GM19239 (cell line): Measurements from ENCODE around the gene AKAP1.
"Not testable (repeated sequence)": the region's sequence is repeated elsewhere in the genome, so short reads cannot be mapped to it uniquely, and the experiment has no call there.

Experiments used
- DNase-seq: peaks from one replicate; pipeline ENCODE4 v3.0.0; 2011; ENCODE audit warnings: low spot score; ENCODE audit not compliant: insufficient read length
- FAIRE-seq: peaks from 2 replicates; lab custom pipeline; 2011; peaks lifted over from hg19 to GRCh38; lab: Jason Lieb, UNC

Gene AKAP1

DNA sequence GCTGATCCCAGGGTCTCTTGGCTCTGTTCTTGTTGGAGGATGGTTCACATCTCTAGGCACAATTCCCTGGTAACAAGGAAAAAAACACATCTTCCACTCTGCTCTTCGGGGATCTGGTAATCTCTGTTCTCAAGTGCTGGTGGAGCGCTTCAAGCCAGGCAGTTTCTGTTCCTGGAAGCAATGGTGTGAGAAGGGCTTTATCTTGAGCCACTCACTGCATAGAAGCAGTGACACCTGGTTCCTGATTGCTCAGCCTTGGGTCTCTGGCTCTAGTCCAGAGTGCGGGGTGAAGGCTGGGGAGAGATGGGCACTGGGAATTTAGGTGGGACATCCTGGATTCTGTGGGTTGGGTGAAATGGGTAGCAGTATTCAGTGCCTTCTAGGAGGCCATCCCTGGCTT lies 14.1 kb downstream of the AKAP1 start:
- DNase-seq (no peak), FAIRE-seq (peak; percentile 89)

DNA sequence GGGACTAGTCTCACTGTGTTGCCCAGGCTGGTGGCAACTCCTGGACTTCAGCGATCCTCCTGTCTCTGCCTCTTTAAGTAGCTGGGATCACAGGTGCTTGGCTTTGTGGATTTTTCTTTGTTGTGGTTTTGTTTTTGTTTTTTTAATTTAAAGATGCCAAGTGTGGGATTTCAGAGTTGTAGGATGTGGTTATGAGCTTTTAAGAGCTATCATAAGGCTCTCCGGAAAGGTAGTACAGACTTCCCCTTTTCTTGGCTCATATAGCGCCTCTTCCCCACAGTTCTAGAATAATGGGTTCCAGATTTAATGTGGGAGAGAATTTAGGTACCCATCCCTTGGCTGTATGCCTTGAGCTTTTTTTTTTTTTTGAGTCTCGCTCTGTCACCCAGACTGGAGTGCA lies 17.1 kb downstream of the AKAP1 start:
- DNase-seq = no peak
- FAIRE-seq = no peak

DNA sequence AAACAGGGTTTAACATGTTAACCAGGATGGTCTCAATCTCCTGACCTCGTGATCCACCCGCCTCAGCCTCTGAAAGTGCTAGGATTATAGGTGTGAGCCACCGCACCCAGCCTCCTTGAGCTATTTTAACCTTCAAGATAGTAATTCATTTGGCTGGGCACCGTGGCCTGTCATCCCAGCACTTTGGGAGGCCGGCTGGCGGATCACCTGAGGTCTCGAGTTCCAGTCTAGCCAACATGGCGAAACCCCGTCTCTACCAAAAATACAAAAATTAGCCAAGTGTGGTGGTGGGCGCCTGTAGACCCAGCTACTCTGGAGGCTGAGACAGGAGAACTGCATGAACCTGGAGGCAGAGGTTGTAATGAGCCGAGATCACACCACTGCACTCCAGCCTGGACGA lies 17.6 kb downstream of the AKAP1 start:
- not testable (repeated sequence) for FAIRE-seq, DNase-seq

DNA sequence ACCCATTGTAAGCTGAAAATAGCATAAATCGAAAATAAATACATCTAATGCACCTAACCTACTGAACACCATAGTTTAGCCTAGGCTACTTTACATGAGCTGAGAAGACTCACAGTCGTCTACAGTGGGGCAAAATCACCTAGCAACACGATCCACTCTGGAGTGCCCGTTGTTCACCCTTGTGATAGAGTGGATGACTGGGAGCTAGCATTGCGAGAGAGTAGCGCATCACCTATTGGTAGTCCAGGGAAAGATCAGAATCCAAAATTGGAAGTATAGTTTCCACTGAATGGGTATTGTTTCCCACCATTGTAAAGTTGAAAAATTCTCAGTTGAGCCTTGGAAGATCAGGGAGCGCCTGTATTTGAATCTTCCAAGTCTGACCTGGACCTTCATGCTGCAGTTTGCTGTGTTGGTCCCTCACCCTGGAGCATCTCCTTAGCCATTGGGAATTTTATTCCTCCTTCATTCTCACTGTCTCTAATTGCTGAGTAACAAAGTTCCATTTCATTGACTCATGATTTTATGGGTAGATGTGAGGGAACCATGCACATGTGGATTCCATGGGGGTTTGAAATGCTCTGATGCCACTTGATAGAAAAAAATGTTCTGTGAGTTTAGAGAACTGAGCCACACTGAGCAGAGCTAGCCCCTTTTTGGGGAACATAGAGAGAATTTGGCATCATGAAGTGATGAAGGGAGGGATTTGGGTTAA lies 19.6 kb downstream of the AKAP1 start:
- no peak for DNase-seq
- FAIRE-seq = no peak

DNA sequence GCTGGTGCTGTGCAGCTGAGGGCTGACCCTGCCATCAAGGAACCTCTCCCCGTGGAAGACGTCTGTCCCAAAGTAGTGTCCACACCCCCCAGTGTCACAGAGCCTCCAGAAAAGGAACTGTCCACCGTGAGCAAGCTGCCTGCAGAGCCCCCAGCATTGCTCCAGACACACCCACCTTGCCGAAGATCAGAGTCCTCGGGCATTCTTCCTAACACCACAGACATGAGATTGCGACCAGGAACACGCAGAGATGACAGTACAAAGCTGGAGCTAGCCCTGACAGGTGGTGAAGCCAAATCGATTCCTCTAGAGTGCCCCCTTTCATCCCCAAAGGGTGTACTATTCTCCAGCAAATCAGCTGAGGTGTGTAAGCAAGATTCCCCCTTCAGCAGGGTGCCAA lies 20.5 kb downstream of the AKAP1 start:
- FAIRE-seq = no peak
- DNase-seq = no peak

DNA sequence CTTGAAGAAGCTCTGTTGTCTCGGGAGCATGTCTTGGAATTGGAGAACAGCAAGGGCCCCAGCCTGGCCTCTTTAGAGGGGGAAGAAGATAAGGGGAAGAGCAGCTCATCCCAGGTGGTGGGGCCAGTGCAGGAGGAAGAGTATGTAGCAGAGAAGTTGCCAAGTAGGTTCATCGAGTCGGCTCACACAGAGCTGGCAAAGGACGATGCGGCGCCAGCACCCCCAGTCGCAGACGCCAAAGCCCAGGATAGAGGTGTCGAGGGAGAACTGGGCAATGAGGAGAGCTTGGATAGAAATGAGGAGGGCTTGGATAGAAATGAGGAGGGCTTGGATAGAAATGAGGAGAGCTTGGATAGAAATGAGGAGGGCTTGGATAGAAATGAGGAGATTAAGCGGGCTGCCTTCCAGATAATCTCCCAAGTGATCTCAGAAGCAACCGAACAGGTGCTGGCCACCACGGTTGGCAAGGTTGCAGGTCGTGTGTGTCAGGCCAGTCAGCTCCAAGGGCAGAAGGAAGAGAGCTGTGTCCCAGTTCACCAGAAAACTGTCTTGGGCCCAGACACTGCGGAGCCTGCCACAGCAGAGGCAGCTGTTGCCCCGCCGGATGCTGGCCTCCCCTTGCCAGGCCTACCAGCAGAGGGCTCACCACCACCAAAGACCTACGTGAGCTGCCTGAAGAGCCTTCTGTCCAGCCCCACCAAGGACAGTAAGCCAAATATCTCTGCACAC lies 21.2 kb downstream of the AKAP1 start:
- no peak for DNase-seq
- no peak for FAIRE-seq

DNA sequence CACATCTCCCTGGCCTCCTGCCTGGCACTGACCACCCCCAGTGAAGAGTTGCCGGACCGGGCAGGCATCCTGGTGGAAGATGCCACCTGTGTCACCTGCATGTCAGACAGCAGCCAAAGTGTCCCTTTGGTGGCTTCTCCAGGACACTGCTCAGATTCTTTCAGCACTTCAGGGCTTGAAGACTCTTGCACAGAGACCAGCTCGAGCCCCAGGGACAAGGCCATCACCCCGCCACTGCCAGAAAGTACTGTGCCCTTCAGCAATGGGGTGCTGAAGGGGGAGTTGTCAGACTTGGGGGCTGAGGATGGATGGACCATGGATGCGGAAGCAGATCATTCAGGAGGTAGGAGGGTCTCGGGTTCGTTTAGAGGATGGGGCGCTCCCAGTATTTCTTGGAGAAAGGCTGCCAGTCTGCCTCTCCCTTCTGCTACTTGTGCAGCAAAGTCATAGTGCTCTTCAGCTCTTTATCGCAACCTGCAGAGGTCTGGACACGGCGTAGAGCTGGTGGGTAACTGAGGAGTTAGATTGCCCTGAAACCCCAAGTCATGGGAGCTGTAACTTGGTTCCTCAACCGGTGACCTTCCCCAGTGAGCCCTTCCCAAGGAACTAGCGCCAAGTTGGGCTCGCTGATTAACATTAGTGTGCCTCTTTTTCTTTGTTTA lies 21.9 kb downstream of the AKAP1 start:
- DNase-seq (no peak), FAIRE-seq (no peak)

DNA sequence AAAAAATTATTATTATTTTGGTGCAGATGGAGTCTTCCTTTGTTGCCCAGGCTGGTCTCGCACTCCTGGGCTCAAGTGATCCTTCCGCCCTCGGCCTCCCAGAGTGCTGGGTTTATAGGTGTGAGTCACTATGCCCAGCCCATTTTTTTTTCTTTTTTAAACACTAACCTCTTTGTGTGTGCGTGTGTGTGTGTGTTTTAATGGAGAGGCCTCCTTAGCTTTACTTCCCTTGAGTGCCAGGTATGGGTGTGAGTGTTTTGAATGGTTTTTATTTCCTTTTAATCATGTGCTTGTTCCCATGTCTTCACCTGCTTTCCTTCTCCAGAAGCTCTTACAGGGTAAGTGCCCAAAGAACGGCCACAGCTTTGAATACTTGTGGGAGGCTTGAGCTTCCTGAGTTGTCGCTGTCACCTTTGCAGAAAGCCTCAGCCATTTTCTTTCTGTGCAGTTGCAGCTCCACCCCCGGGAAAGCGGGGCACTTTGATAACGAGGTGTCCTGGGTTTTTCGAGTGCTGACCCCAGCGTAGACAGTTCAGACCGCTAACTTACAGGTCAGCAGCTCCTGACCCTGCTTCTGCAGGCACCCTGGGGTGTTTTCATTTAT lies 22.6 kb downstream of the AKAP1 start:
- DNase-seq (no peak), FAIRE-seq (no peak)

DNA sequence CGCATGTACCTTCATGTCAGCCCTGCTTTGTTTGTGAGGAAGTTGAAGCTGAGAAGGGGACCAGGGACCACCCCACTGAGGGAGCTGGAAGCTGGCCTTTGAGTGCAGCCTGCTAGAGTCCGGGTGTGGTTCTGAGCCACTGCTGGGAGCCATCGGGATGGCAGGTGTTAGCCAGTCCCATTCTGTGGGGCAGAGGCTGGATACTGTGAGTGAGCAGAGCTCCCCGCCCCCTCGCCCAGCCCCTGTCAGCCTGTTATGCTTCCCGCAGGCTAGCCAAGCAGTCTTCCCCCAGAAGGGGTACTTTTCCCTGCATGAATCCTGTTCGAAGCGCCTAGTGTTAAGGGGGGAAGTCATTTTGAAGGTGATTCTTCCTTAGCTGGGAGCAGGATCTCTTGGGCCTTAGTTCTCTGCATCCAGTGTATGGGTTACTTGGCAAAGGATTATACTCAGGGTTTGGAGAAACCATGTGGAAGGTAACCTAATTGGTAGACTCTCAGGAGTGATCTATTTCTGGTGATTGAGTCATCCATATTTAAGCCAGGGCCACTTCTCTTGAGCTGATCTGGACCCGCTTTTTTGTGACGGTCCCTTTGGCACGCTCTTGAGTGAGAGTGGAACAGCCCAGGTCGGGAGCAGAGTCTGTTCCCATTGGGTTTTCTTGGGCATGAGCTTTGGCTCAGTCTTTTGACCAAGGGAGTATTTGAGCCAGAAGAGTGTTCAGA lies 23.8 kb downstream of the AKAP1 start:
- DNase-seq (no peak), FAIRE-seq (no peak)

DNA sequence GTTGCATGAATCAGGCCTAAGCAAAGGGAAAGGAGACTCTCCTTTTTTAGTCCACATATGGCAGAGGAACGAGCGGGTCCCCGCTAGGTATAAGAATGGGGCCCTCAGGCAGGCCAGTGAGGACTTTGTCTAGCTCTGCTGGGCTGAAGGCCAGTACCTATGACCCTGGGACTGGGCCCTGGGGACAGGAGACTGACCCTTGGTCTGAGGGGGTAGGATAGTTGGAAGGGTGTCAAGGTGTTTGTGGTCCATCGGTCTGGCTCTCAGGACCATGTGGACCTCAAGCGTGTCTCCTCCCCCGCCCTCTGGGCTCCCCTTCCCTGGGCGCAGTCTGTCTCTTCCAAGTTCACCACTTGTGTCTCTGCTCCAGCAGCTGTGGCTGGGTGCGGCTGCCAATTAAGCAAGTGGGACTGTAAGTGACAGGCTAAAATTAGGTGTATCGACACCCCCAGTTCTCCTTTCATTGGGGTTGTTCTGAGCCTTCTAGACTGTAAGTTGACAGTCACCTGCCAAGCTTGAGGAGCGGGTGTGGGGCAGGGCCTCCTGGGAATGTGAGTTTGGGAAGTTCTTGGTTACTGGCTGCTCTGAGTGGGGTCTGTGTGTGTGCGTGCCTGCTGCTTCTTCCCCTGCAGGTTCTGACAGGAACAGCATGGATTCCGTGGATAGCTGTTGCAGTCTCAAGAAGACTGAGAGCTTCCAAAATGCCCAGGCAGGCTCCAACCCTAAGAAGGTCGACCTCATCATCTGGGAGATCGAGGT lies 24.5 kb downstream of the AKAP1 start:
- FAIRE-seq = no peak

DNA sequence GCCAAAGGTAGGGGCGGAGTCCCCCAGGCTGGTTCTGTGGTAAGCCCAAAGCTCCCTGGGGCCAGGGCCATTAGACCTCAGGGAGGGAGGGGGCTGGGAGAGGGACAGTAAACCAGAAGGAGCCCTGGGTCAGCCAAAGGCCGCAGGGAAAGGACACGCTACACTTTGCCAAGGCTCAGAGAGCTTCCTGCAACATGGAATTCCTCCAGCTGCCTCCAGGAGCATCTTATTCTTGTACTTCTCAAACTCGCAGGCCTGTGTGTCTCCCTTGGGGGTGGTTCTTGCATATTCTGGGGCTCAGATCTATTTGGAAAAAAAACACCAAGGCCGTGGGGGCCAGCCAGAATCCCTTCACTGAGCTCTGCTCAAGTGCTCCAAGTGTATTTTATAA lies 25.1 kb downstream of the AKAP1 start:
- no peak for DNase-seq
- FAIRE-seq = no peak

More for the DNA sequence above, 24.5 kb downstream of the AKAP1 start:
- DNase-seq = no peak

DNA sequence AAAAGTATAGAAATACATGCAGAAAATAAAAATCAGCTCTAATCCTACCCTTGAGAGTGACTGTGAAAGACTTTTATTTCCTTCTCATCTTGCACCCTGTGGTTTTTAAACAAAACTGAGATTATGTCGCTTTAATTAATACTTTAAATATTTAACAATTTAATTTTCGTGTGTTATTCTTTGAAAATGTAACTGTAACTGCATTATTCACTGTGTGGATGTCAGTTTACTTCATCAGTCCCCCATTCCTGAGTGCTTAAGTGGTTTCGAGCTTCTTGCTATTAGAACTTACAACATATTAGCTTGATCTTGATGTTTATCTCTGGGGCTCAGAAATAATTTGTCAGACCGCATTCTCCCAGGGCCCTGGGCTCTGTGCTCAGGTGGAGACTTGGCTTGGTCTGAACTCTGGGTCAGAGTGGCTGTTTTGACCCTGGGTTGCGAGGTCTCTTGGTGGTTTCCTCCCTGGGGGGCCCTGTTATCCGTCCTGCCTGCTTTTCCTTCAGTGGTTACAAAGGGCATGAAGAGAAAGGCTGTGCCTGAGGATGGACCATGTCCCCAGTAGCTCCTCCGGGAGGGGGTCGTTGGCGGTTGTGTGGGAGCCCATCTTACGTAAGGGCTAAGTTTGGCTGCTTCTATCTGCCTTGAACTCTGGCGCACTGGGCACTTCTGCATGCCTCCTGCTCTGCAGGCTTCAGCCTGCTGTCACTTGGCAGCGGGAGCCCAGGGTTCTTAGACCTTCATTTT lies 25.7 kb downstream of the AKAP1 start:
- FAIRE-seq = no peak
- no peak for DNase-seq

DNA sequence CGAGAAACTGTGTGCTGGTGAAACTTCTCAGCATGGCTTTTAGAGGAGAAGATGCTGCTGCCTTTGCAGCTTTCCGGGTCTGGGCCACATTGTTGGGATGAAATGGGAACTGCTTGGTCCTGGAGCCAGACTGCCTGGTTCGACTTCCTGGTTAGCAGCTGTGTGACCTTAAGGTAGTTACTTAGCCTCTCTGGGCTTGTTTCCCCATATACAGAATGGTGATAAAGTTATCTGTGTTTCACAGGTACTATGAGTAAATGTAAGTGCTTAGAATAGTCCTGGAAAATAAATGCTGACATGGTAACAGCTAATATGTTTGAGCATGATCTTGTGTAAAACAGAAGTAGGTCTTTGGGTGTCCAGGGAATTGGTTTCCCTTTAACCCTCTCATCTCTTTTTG lies 26.3 kb downstream of the AKAP1 start:
- FAIRE-seq (no peak), DNase-seq (no peak)

DNA sequence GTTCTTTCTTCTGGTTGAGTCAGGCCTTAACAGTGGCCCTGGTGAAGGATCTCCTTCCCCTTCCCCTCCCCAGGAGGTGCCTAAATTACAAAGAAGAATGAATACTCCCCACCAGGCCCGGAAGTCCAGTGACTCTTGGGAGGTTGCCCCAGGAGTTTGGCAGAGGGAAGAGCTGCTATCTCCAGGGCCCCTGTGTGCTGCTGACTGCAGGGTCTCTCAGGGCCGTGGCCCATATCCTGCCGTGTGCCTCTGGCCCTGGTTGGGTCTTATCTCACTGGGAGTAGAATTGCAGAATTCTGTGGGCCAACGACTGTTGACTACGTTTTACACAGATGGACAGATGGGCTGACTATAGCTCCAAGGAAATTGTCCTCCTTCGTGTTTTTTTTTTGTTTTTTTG lies 28.0 kb downstream of the AKAP1 start:
- DNase-seq (no peak), FAIRE-seq (no peak)

DNA sequence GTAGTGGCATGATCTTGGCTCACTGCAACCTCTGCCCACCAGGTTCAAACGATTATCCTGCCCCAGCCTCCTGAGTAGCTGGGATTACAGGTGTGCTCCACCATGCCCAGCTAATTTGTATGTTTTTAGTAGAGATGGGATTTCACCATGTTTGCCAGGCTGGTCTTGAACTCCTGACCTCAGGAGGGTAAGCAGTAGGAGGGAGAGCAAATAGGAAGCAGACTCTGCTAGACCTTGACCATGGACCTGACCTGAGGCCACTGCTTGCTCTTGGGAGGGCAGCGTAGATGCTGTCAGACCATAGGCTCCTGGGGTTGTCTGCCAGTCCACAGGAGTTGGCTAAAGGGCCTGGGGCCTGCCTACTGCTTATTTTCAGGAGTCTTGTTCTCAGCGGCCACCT lies 28.6 kb downstream of the AKAP1 start:
- DNase-seq = no peak
- FAIRE-seq = no peak

DNA sequence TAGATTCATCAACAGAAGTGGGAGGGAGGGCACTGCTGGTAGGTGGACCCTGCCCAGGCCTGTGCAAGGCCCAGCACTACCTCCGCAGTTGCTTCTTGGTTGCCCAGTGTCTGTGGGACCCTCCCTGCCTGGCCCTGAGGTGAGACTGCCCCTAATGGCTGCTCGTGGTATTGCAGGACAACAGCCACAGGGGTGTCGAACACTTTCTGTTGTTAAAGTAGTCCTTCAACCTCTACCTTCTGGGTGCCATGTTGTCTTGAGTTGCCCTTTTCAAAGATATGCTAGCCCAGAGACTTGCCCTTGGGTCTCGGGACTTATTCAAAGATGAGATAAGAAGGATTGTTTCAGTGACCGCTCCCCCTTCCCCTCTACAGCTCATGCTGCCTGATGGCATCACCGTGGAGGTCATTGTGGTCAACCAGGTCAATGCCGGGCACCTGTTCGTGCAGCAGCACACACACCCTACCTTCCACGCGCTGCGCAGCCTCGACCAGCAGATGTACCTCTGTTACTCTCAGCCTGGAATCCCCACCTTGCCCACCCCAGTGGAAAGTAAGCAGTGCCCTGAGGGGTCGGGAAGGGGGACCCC lies 29.1 kb downstream of the AKAP1 start:
- DNase-seq (peak; percentile 63), FAIRE-seq (peak; percentile 86)

DNA sequence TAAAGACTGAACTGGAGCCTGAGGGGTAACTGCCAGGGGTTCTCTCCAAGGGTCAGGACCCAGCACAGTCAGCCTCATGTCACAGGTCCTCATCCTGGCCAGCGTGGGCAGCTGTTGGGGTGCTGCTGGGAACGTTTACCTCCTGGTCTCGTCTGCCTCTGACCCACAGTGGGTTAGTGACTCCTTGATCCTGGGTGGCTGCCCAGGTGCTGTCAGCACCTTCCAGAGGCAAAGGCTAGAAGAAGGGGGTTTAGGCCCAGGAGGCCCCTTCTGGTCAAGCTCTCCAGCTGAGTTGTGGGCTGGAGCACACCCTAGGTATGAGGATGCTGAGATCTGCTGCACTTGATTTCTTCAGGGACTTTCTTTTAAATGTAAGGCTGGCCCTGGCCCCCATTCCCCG lies 30.3 kb downstream of the AKAP1 start:
- FAIRE-seq = no peak
- no peak for DNase-seq

DNA sequence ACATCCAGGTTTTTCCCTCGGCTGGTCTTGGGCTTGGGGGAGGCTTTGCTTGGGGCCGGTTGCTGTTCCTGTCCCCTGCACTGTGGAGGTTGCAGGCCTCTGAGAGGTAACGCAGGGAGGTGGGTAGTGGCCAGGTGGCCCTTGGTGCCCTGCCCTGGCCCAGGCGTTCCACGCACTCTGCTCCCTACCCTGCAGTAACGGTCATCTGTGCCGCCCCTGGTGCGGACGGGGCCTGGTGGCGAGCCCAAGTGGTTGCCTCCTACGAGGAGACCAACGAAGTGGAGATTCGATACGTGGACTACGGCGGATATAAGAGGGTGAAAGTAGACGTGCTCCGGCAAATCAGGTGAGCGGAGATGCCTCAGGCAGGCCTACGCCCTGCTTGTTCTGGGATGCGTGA lies 30.9 kb downstream of the AKAP1 start:
- FAIRE-seq (no peak), DNase-seq (no peak)

DNA sequence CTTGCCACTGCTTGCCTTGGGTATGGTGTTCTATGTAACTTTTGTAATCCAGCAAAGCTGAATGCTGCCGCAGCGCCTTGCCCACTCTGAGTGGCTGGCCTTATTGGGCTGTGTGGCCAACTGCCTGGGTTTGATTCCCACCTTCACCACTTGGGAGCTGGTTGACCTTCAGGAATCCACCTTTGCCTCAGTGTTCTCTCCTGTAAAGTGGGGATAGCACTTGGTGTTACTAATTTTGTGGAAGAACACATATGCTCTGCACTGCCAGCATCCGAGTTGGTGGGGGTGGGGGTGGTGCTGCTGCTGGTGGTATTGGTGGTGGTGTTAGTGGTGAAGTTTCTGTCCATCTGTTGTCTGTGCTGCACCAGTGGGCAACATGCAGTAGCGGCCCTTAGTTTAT lies 32.8 kb downstream of the AKAP1 start:
- FAIRE-seq = no peak

More for the DNA sequence above, 32.8 kb downstream of the AKAP1 start:
- DNase-seq = no peak
